Effector memory CD4-positive, alpha-beta T cell (primary cell): ENCODE results near the gene RRBP1.

ENCODE experiments used
- DNase-seq, 3 donors: peaks; one replicate each; pipeline ENCODE4 v3.0.0-alpha.2; 2020
- H3K27ac ChIP-seq: 2 replicates; pipeline ENCODE4 v1.7.0; 2013; ENCODE audit warnings: mild to moderate bottlenecking, low read length, moderate library complexity; ENCODE audit not compliant: insufficient read depth, poor library complexity, severe bottlenecking
- H3K27me3 ChIP-seq: replicated peaks from 2 replicates; pipeline ENCODE4 v1.7.0; 2013; ENCODE audit warnings: mild to moderate bottlenecking, low read length; ENCODE audit not compliant: insufficient read depth, control insufficient read depth, poor library complexity, severe bottlenecking
- H3K36me3 ChIP-seq: 2 replicates; pipeline ENCODE4 v1.7.0; 2013; ENCODE audit warnings: mild to moderate bottlenecking, low read length, moderate library complexity; ENCODE audit not compliant: control insufficient read depth, insufficient read depth
- H3K4me1 ChIP-seq: 2 replicates; pipeline ENCODE4 v1.7.0; 2013; ENCODE audit warnings: low read length, mild to moderate bottlenecking; ENCODE audit not compliant: control insufficient read depth, insufficient read depth, poor library complexity, severe bottlenecking
- H3K4me3 ChIP-seq: 2 replicates; pipeline ENCODE4 v1.7.0; 2013; ENCODE audit warnings: low read length, low read depth, mild to moderate bottlenecking; ENCODE audit not compliant: insufficient read depth, poor library complexity, severe bottlenecking
- H3K9me3 ChIP-seq: 2 replicates; pipeline ENCODE4 v1.7.0; 2013; ENCODE audit warnings: mild to moderate bottlenecking, low read length, moderate library complexity; ENCODE audit not compliant: control insufficient read depth

The RRBP1 gene

GRCh38 chr20:17630806-17631195 is 51.2 kb downstream of the RRBP1 start:
- peaks cover 39% of the 10 kb centered on the region for H3K36me3 ChIP-seq

GRCh38 chr20:17630151-17630805 is 51.8 kb downstream of the RRBP1 start:
- H3K4me1 ChIP-seq, result no peaks in the 10 kb centered on the region
- H3K4me3 ChIP-seq, result no peak overlapping the region
- H3K9me3 ChIP-seq, result no peaks in the 10 kb centered on the region
- DNase-seq, result no peak
- no peak overlapping the region for H3K27ac ChIP-seq
- H3K27me3 ChIP-seq, result no peaks in the 10 kb centered on the region
- peaks cover 36% of the 10 kb centered on the region for H3K36me3 ChIP-seq

More at GRCh38 chr20:17630806-17631195, 51.2 kb downstream of the RRBP1 start:
- H3K27ac ChIP-seq, result no peak overlapping the region
- no peaks in the 10 kb centered on the region for H3K9me3 ChIP-seq
- H3K4me3 ChIP-seq, result no peak overlapping the region
- no peak for DNase-seq
- no peaks in the 10 kb centered on the region for H3K4me1 ChIP-seq
- H3K27me3 ChIP-seq, result no peaks in the 10 kb centered on the region

GRCh38 chr20:17629678-17630089 is 52.4 kb downstream of the RRBP1 start:
- H3K27me3 ChIP-seq, result no peaks in the 10 kb centered on the region
- H3K9me3 ChIP-seq, result no peaks in the 10 kb centered on the region
- H3K4me1 ChIP-seq, result no peaks in the 10 kb centered on the region
- H3K27ac ChIP-seq, result no peak overlapping the region
- H3K4me3 ChIP-seq, result no peak overlapping the region
- H3K36me3 ChIP-seq, result peaks cover 34% of the 10 kb centered on the region
- no peak for DNase-seq

GRCh38 chr20:17629025-17629424 is 53.0 kb downstream of the RRBP1 start:
- no peak for DNase-seq
- Histone ChIP-seq H3K27ac (no peak overlapping the region), H3K4me1 (no peaks in the 10 kb centered on the region), H3K36me3 (peaks cover 35% of the 10 kb centered on the region), H3K4me3 (no peak overlapping the region), H3K9me3 (no peaks in the 10 kb centered on the region), H3K27me3 (no peaks in the 10 kb centered on the region)

- H3K9me3 ChIP-seq, result no peaks in the 10 kb centered on the region
- no peak overlapping the region for H3K4me3 ChIP-seq
- H3K4me1 ChIP-seq, result no peaks in the 10 kb centered on the region
- H3K27me3 ChIP-seq, result no peaks in the 10 kb centered on the region
- peaks cover 28% of the 10 kb centered on the region for H3K36me3 ChIP-seq
- H3K27ac ChIP-seq, result no peak overlapping the region
- DNase-seq, result no peak
Measured at GRCh38 chr20:17628101-17628841, 53.8 kb downstream of the RRBP1 start.

- H3K9me3 ChIP-seq, result no peaks in the 10 kb centered on the region
- no peak overlapping the region for H3K4me3 ChIP-seq
- peaks cover 32% of the 10 kb centered on the region for H3K36me3 ChIP-seq
- no peak for DNase-seq
- no peak overlapping the region for H3K27ac ChIP-seq
- no peaks in the 10 kb centered on the region for H3K27me3 ChIP-seq
- H3K4me1 ChIP-seq, result no peaks in the 10 kb centered on the region
Measured at GRCh38 chr20:17627101-17627955, 54.7 kb downstream of the RRBP1 start.

- H3K4me3 ChIP-seq, result no peak overlapping the region
- no peaks in the 10 kb centered on the region for H3K9me3 ChIP-seq
- DNase-seq, result no peak
- H3K27me3 ChIP-seq, result no peaks in the 10 kb centered on the region
- peaks cover 33% of the 10 kb centered on the region for H3K36me3 ChIP-seq
- H3K4me1 ChIP-seq, result no peaks in the 10 kb centered on the region
- H3K27ac ChIP-seq, result no peak overlapping the region
Measured at GRCh38 chr20:17626217-17627007, 55.6 kb downstream of the RRBP1 start.

- H3K9me3 ChIP-seq, result no peaks in the 10 kb centered on the region
- H3K4me1 ChIP-seq, result no peaks in the 10 kb centered on the region
- H3K36me3 ChIP-seq, result peaks cover 43% of the 10 kb centered on the region
Measured at GRCh38 chr20:17625246-17626051, 56.6 kb downstream of the RRBP1 start.

More at GRCh38 chr20:17625246-17626051, 56.6 kb downstream of the RRBP1 start:
- Histone ChIP-seq H3K4me3 (no peak overlapping the region), H3K27ac (no peak overlapping the region), H3K27me3 (no peaks in the 10 kb centered on the region)
- no peak for DNase-seq
